ENCODE measurements around the gene ARSG. TPM values are rescaled to one million over a fixed set of nuclear protein-coding genes. Genes with fewer than 3 reads are reported as not detected.

The ARSG gene
- total RNA-seq, 1 experiment from 2014 or later = 7.9 TPM

- no peaks in the 10 kb centered on the region for H3K36me3 Mint-ChIP-seq
- no peak for TF ChIP-seq ATF1 (CRISPR knock-in tag; IDR thresholded peaks at IDR 0.05)
- no peak for TF ChIP-seq SP1 (CRISPR knock-in tag; conservative IDR thresholded peaks at IDR 0.05)
- no peak for TF ChIP-seq ESRRA (CRISPR knock-in tag; IDR thresholded peaks at IDR 0.05; ENCODE audit: borderline replicate concordance)
- TF ChIP-seq, protein P1, sequence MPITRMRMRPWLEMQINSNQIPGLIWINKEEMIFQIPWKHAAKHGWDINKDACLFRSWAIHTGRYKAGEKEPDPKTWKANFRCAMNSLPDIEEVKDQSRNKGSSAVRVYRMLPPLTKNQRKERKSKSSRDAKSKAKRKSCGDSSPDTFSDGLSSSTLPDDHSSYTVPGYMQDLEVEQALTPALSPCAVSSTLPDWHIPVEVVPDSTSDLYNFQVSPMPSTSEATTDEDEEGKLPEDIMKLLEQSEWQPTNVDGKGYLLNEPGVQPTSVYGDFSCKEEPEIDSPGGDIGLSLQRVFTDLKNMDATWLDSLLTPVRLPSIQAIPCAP (CRISPR knock-in tag; IDR thresholded peaks at IDR 0.05) = no peak
- TF ChIP-seq CDX4 (CRISPR knock-in tag; IDR thresholded peaks at IDR 0.05; ENCODE audit: borderline replicate concordance) = no peak
- no peak for TF ChIP-seq GRHL2 (CRISPR knock-in tag; IDR thresholded peaks at IDR 0.05; ENCODE audit: insufficient replicate concordance, severe bottlenecking)
- no peak overlapping the region; the same call in 1 of the 2 replicates for H3K27ac Mint-ChIP-seq
- no peak for DNase-seq (ENCODE audit: low spot score)
- H3K27me3 Mint-ChIP-seq (ENCODE audit: low read depth) = no peaks in the 10 kb centered on the region; the same call in 1 of the 2 replicates
- peaks cover 29% of the 10 kb centered on the region for H3K4me1 Mint-ChIP-seq
- no peaks in the 10 kb centered on the region for H3K9me3 Mint-ChIP-seq
- CTCF ChIA-PET = interaction anchor here (1.0 to 1.6 kb wide), 2 partner anchors 17 to 44 kb away, joined by 3 to 6 read pairs; no protein-coding TSS in a partner anchor
- no peak overlapping the region for H3K4me3 Mint-ChIP-seq
- POLR2A ChIA-PET = interaction anchor here (1.3 kb wide), 1 partner anchor 17 kb away, joined by 3 read pairs; no protein-coding TSS in a partner anchor
- ATAC-seq = no peak
Measured at GRCh38 chr17:68381076-68381900, 90.0 kb downstream of the ARSG start.

GRCh38 chr17:68382582-68383085 is 91.3 kb downstream of the ARSG start:
- Mint-ChIP-seq H3K27ac (no peak overlapping the region), H3K9me3 (no peaks in the 10 kb centered on the region), H3K36me3 (no peaks in the 10 kb centered on the region), H3K27me3 (ENCODE audit: low read depth) (no peaks in the 10 kb centered on the region; the same call in 1 of the 2 replicates), H3K4me1 (peaks cover 22% of the 10 kb centered on the region), H3K4me3 (no peak overlapping the region)
- no peak for DNase-seq (ENCODE audit: low spot score)
- POLR2A ChIA-PET = interaction anchor here (1.3 kb wide), 1 partner anchor 16 kb away, joined by 3 read pairs; no protein-coding TSS in a partner anchor
- TF ChIP-seq ZNF396 (CRISPR knock-in tag; IDR thresholded peaks at IDR 0.05; ENCODE audit: borderline replicate concordance) (no peak), ATF6 (CRISPR knock-in tag; IDR thresholded peaks at IDR 0.05) (no peak), RORB (CRISPR knock-in tag; IDR thresholded peaks at IDR 0.05) (no peak), SOX15 (CRISPR knock-in tag; IDR thresholded peaks at IDR 0.05) (no peak), E2F5 (CRISPR knock-in tag; IDR thresholded peaks at IDR 0.05) (no peak), MYBL2 (CRISPR knock-in tag; IDR thresholded peaks at IDR 0.05) (no peak), FOXK1 (CRISPR knock-in tag; IDR thresholded peaks at IDR 0.05) (no peak)
- TF ChIP-seq, protein P2, sequence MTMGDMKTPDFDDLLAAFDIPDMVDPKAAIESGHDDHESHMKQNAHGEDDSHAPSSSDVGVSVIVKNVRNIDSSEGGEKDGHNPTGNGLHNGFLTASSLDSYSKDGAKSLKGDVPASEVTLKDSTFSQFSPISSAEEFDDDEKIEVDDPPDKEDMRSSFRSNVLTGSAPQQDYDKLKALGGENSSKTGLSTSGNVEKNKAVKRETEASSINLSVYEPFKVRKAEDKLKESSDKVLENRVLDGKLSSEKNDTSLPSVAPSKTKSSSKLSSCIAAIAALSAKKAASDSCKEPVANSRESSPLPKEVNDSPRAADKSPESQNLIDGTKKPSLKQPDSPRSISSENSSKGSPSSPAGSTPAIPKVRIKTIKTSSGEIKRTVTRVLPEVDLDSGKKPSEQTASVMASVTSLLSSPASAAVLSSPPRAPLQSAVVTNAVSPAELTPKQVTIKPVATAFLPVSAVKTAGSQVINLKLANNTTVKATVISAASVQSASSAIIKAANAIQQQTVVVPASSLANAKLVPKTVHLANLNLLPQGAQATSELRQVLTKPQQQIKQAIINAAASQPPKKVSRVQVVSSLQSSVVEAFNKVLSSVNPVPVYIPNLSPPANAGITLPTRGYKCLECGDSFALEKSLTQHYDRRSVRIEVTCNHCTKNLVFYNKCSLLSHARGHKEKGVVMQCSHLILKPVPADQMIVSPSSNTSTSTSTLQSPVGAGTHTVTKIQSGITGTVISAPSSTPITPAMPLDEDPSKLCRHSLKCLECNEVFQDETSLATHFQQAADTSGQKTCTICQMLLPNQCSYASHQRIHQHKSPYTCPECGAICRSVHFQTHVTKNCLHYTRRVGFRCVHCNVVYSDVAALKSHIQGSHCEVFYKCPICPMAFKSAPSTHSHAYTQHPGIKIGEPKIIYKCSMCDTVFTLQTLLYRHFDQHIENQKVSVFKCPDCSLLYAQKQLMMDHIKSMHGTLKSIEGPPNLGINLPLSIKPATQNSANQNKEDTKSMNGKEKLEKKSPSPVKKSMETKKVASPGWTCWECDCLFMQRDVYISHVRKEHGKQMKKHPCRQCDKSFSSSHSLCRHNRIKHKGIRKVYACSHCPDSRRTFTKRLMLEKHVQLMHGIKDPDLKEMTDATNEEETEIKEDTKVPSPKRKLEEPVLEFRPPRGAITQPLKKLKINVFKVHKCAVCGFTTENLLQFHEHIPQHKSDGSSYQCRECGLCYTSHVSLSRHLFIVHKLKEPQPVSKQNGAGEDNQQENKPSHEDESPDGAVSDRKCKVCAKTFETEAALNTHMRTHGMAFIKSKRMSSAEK (CRISPR knock-in tag; IDR thresholded peaks at IDR 0.05; ENCODE audit: borderline replicate concordance) = no peak
- no peak for ATAC-seq
- CTCF ChIA-PET = interaction anchor here (1.0 to 1.6 kb wide), 4 partner anchors 16 to 55 kb away, joined by 3 to 6 read pairs (median 4); no protein-coding TSS in a partner anchor
